Stimulated activated CD4-positive, alpha-beta T cell treated with anti-CD3 and anti-CD28 coated beads, Interleukin-4, amount 100 ng/mL, for 24 hours (primary cell): ENCODE data around the gene GNG12.
A peak's percentile ranks its signal among the peaks of the same experiment; 100 is the strongest.

ENCODE experiments used
- DNase-seq: peaks from one replicate; pipeline ENCODE4 v3.0.0-alpha.2; 2020

GNG12 gene

GRCh38 chr1:67777440-67777839 lies 55.8 kb downstream of the GNG12 start:
- DNase-seq, result no peak

GRCh38 chr1:67777016-67777415 lies 56.3 kb downstream of the GNG12 start:
- DNase-seq, result no peak

GRCh38 chr1:67773462-67773861 lies 59.8 kb downstream of the GNG12 start:
- DNase-seq, result no peak

GRCh38 chr1:67771749-67772148 lies 61.5 kb downstream of the GNG12 start:
- DNase-seq, result no peak

- no peak for DNase-seq
Observed at GRCh38 chr1:67771152-67771551, 62.1 kb downstream of the GNG12 start.

- no peak for DNase-seq
Observed at GRCh38 chr1:67769633-67770256, 63.5 kb downstream of the GNG12 start.

GRCh38 chr1:67768480-67768879 lies 64.8 kb downstream of the GNG12 start:
- no peak for DNase-seq

DNA sequence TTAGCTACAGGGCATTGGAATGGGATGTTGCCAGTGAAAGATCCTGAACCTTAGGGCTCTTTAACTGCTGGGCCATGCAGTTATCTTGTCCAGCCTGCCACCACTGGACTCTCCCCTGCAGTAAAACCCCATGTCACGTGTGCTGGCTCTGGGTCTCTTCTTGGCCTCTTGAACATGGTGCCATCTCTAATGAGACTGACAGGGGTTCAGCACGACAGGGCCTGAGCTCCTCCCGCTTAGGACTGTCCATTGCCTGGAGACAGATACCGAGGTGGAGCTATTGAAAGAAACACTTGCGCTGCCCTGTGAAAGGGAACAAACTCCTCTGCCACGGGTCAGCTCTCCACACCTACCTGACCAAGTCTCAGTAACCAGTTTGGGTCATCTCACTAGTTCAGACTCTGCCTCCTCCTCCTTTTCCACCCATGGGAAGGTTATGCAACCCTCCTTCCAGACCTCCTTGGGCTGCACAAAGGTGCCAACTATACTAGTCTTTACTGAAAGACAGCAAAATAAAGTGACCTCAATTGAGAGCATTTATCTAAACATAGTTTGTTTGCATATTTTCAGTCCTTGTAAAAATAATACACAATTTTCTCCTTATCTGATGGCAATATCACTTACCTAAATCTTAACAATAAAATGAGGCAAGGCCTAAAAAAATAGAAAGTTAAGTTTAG lies 66.0 kb downstream of the GNG12 start:
- no peak for DNase-seq

DNA sequence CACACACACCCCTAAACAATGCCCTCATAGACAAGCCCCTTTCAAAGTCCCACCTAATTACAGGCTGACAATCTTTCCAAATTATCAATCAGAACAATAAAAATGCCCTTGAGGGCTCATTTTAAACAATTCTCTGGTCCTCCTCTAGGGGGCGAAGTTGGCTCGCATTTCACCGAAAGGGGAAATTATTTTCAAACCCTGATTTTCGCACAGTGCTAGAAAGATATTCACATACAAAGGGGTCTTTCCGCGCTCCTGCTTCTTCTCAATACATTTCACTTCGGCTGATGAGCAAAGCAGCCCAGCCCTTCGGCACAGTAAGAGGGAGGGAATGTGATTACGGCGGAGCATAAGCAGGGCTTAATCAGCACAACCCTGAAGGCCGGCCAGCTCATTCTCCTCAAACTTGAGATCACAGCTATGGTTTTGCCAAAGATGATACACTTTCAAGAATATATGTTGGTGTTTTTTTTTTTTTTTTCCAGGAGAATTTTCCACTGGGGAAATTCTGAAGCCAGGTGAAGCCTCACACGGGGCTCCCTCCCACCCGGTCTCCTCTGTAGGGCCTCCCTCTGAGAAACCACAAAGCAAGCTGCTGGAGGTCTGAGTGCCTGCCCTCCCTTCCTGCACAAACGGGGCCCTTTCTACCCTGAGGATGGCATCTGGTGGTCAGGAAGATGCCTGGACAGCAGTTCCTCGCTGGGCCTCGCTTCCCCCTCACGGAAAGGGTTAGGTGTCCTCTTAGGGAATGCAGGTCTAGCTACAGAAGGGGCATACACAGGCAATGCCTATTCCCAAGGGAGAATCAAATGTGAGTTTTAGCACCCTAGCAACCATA lies 66.9 kb downstream of the GNG12 start:
- peak; percentile 41 for DNase-seq

DNA sequence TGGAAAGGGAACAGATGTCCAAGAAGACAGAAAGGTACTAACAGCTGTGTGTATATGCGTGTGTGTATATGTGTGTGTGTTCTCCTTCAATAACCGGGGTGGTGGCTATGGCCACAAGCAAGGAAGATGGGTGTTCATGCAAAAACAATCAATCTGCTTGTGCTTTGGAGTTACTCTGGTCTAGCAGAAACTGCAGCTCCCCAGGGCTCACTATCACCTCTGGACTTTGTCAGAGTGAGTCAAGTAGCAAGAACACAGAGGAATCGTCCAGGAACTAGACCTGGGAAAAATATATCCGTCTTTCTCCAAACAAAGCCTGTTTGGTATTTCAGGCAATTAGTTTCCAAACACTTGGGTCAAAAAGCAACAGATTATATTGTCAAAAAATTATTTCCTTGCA lies 68.6 kb downstream of the GNG12 start:
- DNase-seq, result no peak

GRCh38 chr1:67761730-67762129 lies 71.5 kb downstream of the GNG12 start:
- no peak for DNase-seq

- no peak for DNase-seq
Observed at GRCh38 chr1:67761091-67761490, 72.2 kb downstream of the GNG12 start.

GRCh38 chr1:67760030-67760821 lies 73.0 kb downstream of the GNG12 start:
- DNase-seq, result peak; percentile 71

DNA sequence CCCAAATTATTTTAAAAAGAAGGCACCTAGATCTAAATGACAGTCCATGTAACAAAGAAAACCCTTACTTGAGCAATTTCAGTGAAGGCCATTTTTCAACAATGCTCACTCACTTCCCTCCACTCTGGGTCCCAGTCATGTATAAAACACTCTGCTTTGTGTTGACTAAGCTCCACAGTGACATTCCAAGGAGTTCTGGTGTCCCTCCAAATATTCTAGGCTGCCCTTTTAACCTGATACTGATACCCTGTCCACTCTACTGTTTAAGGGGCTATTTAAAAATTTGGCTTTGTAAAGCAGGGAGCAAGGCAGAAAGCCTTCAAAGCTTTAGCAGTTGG lies 73.6 kb downstream of the GNG12 start:
- DNase-seq, result no peak

GRCh38 chr1:67759066-67759465 lies 74.2 kb downstream of the GNG12 start:
- no peak for DNase-seq

GRCh38 chr1:67755619-67756018 lies 77.6 kb downstream of the GNG12 start:
- DNase-seq, result no peak

GRCh38 chr1:67755160-67755559 lies 78.1 kb downstream of the GNG12 start:
- no peak for DNase-seq

- DNase-seq, result no peak
Observed at GRCh38 chr1:67754526-67754920, 78.7 kb downstream of the GNG12 start.

GRCh38 chr1:67753776-67754525 lies 79.3 kb downstream of the GNG12 start:
- DNase-seq, result no peak

DNA sequence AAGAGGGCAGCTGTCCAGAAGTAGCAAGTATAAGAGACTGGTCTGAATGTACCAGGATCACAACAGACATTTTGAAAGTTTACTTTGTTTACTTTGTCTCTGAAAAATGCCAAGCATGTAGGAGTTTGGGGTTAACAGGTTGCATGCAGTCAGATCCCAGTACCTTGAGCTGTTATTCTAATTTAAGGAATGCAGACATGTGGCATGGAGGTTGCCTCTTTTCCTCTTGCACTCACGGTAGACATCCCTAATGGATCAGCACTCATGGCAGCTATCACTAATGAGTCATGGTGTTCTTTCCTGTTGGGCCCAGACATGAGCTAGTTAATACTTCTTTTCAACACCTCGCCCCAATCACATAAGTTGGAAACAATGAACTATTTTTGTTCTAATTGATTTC lies 81.0 kb downstream of the GNG12 start:
- no peak for DNase-seq

DNA sequence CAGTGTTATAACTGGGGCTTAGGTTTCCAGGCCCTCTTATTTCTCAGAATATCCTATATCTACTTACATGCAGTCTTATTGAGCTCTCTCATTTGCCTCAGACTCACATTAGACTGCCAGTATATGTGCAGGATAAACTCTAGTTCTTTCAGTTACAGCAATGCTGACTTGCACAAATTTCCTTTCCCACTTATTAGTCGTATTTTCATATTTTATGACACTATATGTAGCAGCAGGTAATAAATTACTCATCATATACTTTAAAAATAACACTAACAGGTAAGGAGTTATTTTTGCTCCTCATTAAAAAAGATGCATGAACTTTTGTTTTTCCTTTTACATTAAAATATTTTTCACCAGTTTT lies 82.6 kb downstream of the GNG12 start:
- no peak for DNase-seq

DNA sequence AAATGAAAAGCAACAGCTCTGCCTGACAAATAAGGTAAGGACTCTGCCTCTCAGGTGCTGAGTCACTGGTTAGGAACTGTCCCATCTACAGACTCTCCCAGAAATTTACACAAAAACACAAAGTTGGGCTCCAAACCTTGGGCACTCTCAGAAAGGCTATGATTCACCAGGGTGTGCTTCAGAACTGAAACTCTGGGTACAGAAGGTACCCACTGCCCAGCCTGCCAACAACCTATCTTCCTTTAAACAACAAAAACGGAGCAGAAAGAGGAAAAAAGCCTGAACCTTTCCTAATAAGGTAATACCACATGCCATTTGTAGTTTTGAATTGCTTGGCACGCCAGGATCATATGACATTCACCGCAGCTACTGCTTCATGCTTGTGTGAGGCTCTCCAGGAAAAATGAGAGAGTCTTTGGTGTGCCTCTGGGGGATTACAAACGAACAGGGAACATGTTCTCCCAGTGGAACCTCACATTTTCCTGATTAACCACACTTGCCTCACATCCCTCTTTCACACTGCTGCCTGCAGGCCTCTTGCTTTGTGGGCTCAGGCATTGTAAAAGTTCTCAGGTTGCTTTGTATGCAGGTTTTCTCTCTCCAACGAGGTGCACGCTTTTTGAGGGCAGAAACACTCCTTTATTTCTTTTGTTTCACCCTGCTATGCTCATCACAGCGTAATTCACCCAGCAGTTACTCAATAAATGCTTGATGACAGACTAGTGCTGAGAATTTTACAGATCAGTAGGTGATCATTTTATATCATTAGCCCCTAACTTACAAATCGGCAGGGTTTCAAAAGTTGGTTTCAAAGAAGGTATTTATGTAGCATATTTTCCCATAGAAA lies 83.2 kb downstream of the GNG12 start:
- no peak for DNase-seq
